HG02763 (cell line): Measurements from ENCODE around the gene PNMA1.
"Not testable (repeated sequence)": the region's sequence is repeated elsewhere in the genome, so short reads cannot be mapped to it uniquely, and the experiment has no call there.

ENCODE experiments used
- ATAC-seq: cut with Tn5 transposase; IDR thresholded peaks from one replicate; pipeline ENCODE4 v1.9.1; 2021; ENCODE audit warnings: mild to moderate bottlenecking, moderate library complexity; ENCODE audit not compliant: unreplicated experiment

The PNMA1 gene

GRCh38 chr14:73718418-73719251 is 4.5 kb upstream of the PNMA1 start:
- no peak for ATAC-seq

GRCh38 chr14:73717711-73718417 is 3.7 kb upstream of the PNMA1 start:
- ATAC-seq: no peak

- ATAC-seq: no peak
Observed at GRCh38 chr14:73717266-73717665, 3.1 kb upstream of the PNMA1 start.

- ATAC-seq: no peak
Observed at GRCh38 chr14:73715707-73716106, 1.5 kb upstream of the PNMA1 start.

- ATAC-seq: no peak
Observed at GRCh38 chr14:73714656-73715081, 485 bp upstream of the PNMA1 start.

- no peak for ATAC-seq
Observed at GRCh38 chr14:73713206-73713802, 880 bp downstream of the PNMA1 start.

GRCh38 chr14:73712540-73713180 is 1.5 kb downstream of the PNMA1 start:
- ATAC-seq: no peak

- ATAC-seq: no peak
Observed at GRCh38 chr14:73712071-73712506, 2.1 kb downstream of the PNMA1 start.

GRCh38 chr14:73710737-73711136 is 3.4 kb downstream of the PNMA1 start:
- no peak for ATAC-seq

- ATAC-seq: no peak
Observed at GRCh38 chr14:73709904-73710469, 4.2 kb downstream of the PNMA1 start.

GRCh38 chr14:73708076-73708475 is 6.1 kb downstream of the PNMA1 start:
- ATAC-seq: not testable (repeated sequence)

GRCh38 chr14:73700325-73700724 is 13.9 kb downstream of the PNMA1 start:
- ATAC-seq: no peak

GRCh38 chr14:73696466-73697400 is 17.5 kb downstream of the PNMA1 start:
- peak; percentile 69 for ATAC-seq

- peak; percentile 36 for ATAC-seq
Observed at GRCh38 chr14:73695997-73696396, 18.2 kb downstream of the PNMA1 start.

- ATAC-seq: no peak
Observed at GRCh38 chr14:73695082-73695481, 19.1 kb downstream of the PNMA1 start.

GRCh38 chr14:73694083-73694482 is 20.1 kb downstream of the PNMA1 start:
- ATAC-seq: no peak

GRCh38 chr14:73686901-73687300 is 27.3 kb downstream of the PNMA1 start:
- no peak for ATAC-seq

GRCh38 chr14:73685328-73685727 is 28.9 kb downstream of the PNMA1 start:
- ATAC-seq: no peak

GRCh38 chr14:73684627-73685026 is 29.6 kb downstream of the PNMA1 start:
- ATAC-seq: no peak

GRCh38 chr14:73680821-73681220 is 33.4 kb downstream of the PNMA1 start:
- ATAC-seq: no peak
